ES-I3 (cell line): ENCODE data around the gene EFEMP2.
A peak's percentile ranks its signal among the peaks of the same experiment; 100 is the strongest.
"Not testable (repeated sequence)": the region's sequence is repeated elsewhere in the genome, so short reads cannot be mapped to it uniquely, and the experiment has no call there.

Source experiments
- H3K36me3 ChIP-seq: 2 replicates; pipeline ENCODE4 v1.6.1; 2013; ENCODE audit warnings: mild to moderate bottlenecking, low read length, control low read depth, moderate library complexity; ENCODE audit not compliant: insufficient read depth
- H3K4me1 ChIP-seq: 2 replicates; pipeline ENCODE4 v1.6.1; 2013; ENCODE audit warnings: mild to moderate bottlenecking, control low read depth, low read length; ENCODE audit not compliant: insufficient read depth
- H3K9ac ChIP-seq: 2 replicates; pipeline ENCODE4 v1.6.1; 2013; ENCODE audit warnings: low read depth, mild to moderate bottlenecking, low read length, moderate library complexity
- H3K9me3 ChIP-seq: 2 replicates; pipeline ENCODE4 v1.6.1; 2013; ENCODE audit warnings: mild to moderate bottlenecking, low read length, moderate library complexity; ENCODE audit not compliant: control insufficient read depth, insufficient read depth

Gene EFEMP2

DNA sequence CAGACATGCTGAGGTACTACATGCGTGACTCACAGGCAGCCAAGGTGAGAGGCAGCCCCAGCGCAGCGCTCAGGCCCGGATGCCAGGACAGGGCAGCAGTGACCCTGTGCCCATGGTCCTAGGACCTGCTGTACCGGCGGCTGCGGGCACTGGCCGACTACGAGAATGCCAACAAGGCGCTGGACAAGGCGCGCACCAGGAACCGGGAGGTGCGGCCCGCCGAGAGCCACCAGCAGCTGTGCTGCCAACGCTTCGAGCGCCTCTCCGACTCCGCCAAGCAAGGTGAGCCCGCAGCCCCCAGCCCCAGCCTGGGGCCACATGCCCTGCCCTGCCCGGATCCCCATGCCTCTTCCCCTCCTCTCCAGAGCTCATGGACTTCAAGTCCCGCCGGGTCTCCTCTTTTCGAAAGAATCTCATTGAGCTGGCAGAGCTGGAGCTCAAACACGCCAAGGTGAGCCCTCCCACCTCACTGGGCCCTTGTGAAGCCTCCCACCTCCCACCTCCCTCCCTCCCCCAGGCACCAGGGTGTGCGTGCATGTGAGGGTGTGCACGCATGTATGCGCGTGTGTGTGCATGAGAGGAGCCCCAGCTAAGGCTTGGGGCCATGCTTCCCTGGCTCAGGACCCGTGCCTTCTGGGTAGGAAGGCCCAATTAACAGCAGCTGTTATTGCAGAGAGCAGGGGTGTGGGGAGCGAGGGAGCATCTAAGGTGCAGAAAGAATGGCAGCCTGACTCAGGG lies 19.9 kb downstream of the EFEMP2 start:
- Histone ChIP-seq H3K9me3 (peaks cover 8% of the 10 kb centered on the region; the same call in 1 of the 2 replicates), H3K36me3 (peaks cover 20% of the 10 kb centered on the region), H3K9ac (no peak overlapping the region), H3K4me1 (no peaks in the 10 kb centered on the region)

DNA sequence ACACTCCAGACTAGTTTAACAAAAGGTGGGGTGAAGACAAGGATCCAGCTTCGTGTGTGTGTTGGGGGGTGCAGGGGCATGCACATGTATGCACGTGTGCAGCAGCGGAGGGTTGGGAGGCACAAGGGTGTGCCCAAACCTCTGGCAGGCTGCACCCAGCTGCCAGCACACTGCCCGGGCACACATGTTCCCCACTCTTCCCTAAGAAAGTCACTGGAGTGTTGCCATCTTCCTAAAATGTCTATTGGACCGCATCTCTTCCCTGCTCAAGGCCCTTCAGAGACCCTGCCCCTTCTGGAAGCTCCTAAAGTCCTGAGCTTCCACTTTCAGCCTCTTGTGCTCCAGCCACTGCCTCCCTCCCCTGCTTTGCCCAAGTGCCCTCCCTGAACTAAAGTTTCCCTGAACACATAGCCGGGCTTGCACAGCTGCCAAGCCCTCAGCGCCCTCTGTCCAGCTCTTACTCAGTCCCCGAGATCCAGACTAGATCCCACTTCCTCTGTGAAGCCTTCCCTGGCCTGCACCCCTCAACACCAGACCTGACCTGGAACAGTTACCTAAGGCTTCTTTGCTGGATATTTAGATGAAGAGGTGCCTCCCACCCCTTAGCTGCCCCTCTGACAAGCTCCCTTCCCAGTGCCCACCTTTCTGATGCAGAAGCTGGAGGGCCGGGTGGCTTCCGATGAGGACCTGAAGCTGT lies 20.6 kb downstream of the EFEMP2 start:
- no peak overlapping the region for H3K9ac ChIP-seq
- H3K9me3 ChIP-seq: peaks cover 8% of the 10 kb centered on the region; the same call in 1 of the 2 replicates
- peaks cover 20% of the 10 kb centered on the region for H3K36me3 ChIP-seq
- no peaks in the 10 kb centered on the region for H3K4me1 ChIP-seq

DNA sequence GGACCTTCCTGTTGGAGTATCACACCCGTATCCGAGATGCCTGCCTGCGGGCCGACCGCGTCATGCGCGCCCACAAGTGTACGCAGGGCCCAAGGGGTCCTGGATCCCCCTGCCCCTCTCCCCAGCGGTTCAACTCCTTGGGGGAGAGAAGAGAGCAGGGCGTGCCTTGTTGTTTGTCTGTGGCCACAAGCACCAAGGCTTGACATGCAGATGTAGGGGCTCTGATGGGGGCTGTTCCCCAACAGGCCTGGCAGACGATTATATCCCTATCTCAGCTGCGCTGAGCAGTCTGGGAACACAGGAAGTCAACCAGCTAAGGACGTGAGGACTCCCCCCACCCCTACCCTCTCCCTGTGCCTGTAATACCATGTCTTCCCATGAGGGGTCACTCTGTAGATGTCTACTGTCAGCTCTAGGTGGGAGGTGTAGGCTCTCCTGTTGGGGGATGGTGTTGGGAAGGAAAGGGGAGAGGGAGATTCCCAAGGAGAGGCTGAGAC lies 21.5 kb downstream of the EFEMP2 start:
- peaks cover 19% of the 10 kb centered on the region for H3K36me3 ChIP-seq

DNA sequence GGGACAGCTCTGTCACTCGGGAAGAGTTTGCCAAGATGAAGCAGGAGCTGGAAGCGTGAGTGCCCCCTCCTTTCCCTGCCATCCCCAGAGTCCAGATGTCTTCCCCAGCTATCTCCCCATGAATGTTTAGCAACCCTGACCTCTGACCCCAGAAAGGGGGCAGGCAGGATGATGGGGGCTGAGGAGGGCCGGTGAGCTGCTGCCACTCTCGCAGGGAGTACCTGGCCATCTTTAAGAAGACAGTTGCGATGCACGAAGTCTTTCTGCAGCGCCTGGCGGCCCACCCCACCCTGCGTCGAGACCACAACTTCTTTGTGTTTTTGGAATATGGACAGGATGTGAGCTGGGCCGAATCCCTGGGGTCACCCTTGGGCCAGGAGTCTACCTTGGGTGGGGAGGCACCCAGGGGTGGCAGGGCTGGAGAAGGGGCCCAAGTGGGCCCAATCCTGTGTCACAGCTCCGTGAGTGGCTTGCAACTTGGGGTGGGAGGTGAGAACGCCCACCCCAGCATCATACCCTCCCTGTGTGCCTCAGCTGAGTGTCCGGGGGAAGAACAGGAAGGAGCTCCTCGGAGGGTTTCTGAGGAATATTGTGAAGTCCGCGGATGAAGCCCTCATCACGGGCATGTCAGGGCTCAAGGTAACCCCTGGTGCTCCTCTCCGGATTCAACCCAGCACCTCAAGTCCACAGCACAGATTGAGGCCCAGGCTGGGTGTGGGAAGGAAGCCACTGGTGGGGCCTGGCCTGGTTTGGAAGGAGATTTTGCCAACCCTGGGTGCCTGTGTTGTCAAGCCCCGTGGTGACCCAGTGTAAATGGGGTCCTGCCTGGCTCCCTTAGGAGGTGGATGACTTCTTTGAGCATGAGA lies 22.1 kb downstream of the EFEMP2 start:
- H3K36me3 ChIP-seq: peaks cover 13% of the 10 kb centered on the region; the same call in 1 of the 2 replicates
- H3K9me3 ChIP-seq: peaks cover 8% of the 10 kb centered on the region; the same call in 1 of the 2 replicates
- H3K9ac ChIP-seq: no peak overlapping the region
- H3K4me1 ChIP-seq: no peaks in the 10 kb centered on the region

More for the DNA sequence above, 21.5 kb downstream of the EFEMP2 start:
- H3K4me1 ChIP-seq: no peaks in the 10 kb centered on the region
- H3K9me3 ChIP-seq: peaks cover 8% of the 10 kb centered on the region; the same call in 1 of the 2 replicates
- no peak overlapping the region for H3K9ac ChIP-seq

DNA sequence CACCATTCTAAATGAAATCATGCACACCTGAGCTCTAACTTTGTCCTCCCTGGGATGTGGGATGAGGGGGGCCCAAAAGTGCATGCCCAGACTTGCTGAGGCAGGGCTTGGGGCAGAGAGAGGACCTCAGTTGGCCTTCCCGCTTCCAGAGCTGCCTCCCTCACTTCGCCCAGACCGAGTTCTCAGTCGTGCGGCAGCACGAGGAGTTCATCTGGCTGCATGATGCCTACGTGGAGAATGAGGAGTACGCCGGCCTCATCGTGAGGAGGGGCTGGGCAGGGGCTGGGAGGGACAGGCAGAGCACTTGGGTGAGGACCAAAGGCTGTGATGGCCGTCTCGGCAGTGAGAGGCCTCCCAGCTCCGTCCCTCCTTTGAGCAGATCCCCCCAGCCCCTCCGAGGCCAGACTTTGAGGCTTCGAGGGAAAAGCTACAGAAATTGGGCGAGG lies 22.8 kb downstream of the EFEMP2 start:
- no peak overlapping the region for H3K9ac ChIP-seq

GRCh38 chr11:65849366-65849765 lies 23.2 kb downstream of the EFEMP2 start:
- no peak overlapping the region for H3K9ac ChIP-seq
- no peaks in the 10 kb centered on the region for H3K4me1 ChIP-seq
- H3K36me3 ChIP-seq: peaks cover 7% of the 10 kb centered on the region; the same call in 1 of the 2 replicates
- peaks cover 8% of the 10 kb centered on the region; the same call in 1 of the 2 replicates for H3K9me3 ChIP-seq

More for the DNA sequence above, 22.8 kb downstream of the EFEMP2 start:
- no peaks in the 10 kb centered on the region for H3K4me1 ChIP-seq
- peaks cover 8% of the 10 kb centered on the region; the same call in 1 of the 2 replicates for H3K9me3 ChIP-seq
- peaks cover 9% of the 10 kb centered on the region; the same call in 1 of the 2 replicates for H3K36me3 ChIP-seq

GRCh38 chr11:65848693-65849092 lies 23.9 kb downstream of the EFEMP2 start:
- not testable (repeated sequence) for H3K4me1 ChIP-seq, H3K9ac ChIP-seq, H3K9me3 ChIP-seq, H3K36me3 ChIP-seq

- Histone ChIP-seq H3K9me3 (peaks cover 8% of the 10 kb centered on the region; the same call in 1 of the 2 replicates), H3K4me1 (no peaks in the 10 kb centered on the region), H3K9ac (no peak overlapping the region), H3K36me3 (no peaks in the 10 kb centered on the region; the same call in 1 of the 2 replicates)
These were observed 24.9 kb downstream of the EFEMP2 start for GRCh38 chr11:65847746-65848145.

- no peak overlapping the region for H3K9ac ChIP-seq
- H3K4me1 ChIP-seq: no peaks in the 10 kb centered on the region
- no peaks in the 10 kb centered on the region for H3K36me3 ChIP-seq
- H3K9me3 ChIP-seq: no peaks in the 10 kb centered on the region
These were observed 28.2 kb downstream of the EFEMP2 start for GRCh38 chr11:65844231-65844872.

- Histone ChIP-seq H3K4me1 (no peaks in the 10 kb centered on the region), H3K9ac (no peak overlapping the region), H3K36me3 (no peaks in the 10 kb centered on the region), H3K9me3 (no peaks in the 10 kb centered on the region)
These were observed 28.8 kb downstream of the EFEMP2 start for GRCh38 chr11:65843811-65844210.

DNA sequence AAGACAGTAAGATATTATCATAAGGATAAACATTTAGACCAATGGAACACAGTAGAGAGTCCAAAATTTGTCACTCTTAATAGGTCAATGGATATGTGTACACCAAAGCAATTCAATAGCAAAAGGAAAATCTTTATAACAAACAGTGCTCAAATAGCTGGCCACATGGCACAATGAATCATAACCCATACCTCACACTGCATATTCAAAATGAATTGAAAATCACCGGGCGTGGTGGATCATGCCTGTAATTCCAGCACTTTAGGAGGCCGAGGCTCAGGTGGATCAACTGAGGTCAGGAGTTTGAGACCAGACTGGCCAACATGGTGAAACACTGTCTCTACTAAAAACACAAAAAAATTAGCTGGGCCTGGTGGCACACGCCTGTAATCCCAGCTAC lies 30.5 kb downstream of the EFEMP2 start:
- H3K9ac ChIP-seq: no peak overlapping the region
- no peaks in the 10 kb centered on the region for H3K36me3 ChIP-seq
- H3K9me3 ChIP-seq: no peaks in the 10 kb centered on the region
- H3K4me1 ChIP-seq: no peaks in the 10 kb centered on the region

GRCh38 chr11:65834202-65834601 lies 38.4 kb downstream of the EFEMP2 start:
- peak overlapping the region; percentile 58 for H3K9ac ChIP-seq
- no peaks in the 10 kb centered on the region for H3K36me3 ChIP-seq
- 0 out of 2 replicates have a peak, but pooled peaks cover 9% of the 10 kb centered on the region for H3K4me1 ChIP-seq
- no peaks in the 10 kb centered on the region for H3K9me3 ChIP-seq

DNA sequence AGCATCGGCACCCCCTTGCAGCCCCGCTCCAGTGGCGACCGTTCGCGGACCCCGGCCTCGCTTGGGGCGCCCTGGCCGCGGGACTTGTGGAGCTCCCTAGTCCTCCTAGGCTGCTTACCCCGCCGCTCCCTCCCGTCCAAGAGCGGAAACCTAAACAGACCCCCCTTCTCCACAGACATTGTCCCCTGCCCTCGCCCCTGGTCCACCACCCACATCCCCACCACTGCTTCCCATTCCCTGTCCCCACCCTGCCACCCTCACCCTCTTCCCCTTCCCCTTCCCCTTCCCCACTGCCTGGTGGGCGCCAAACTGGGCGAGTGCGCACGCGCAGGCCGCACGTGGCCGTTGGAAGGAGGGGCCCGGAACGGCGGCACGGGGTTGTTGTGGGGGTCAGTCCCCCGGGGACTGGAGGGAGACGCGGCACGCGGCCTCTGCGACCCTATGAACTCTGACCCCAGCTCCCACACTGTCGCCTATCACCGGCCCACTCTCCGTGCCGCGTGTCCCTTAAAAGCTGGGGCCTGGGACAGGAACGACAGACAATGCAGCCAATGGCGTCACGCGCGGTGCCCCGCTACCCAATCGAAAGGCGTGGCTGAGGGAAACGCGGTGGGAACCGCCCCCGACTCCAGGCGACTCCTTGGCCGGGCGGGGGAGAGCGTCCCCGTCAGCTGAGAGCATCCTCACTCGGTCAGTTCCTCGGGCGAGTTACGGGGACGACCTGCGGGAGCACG lies 39.1 kb downstream of the EFEMP2 start, which contains the start of gene SNX32:
SNX32 (plus strand) TSS at position 667 of the 734 bp plus-strand sequence. CDS start 103 bp downstream, outside the sequence.
- H3K36me3 ChIP-seq: no peaks in the 10 kb centered on the region
- H3K4me1 ChIP-seq: 0 out of 2 replicates have a peak, but pooled peaks cover 9% of the 10 kb centered on the region
- H3K9ac ChIP-seq: peak within 1 kb of the TSS; percentile 58
- H3K9me3 ChIP-seq: no peaks in the 10 kb centered on the region
